Mucosa of rectum (tissue), 2 donors: ENCODE measurements around the gene TPSAB1.
"Not testable (repeated sequence)": the region's sequence is repeated elsewhere in the genome, so short reads cannot be mapped to it uniquely, and the experiment has no call there.

Experiments used
- H3K27ac ChIP-seq, 2 donors: one replicate each; pipeline ENCODE4 v1.7.0; 2013; ENCODE audit warnings: inconsistent platforms in 2 of 2, low read depth in 2 of 2, low read length in 2 of 2
- H3K27me3 ChIP-seq, 2 donors: one replicate each; pipeline ENCODE4 v1.7.0; 2013; ENCODE audit warnings: low read length in 2 of 2; ENCODE audit not compliant: control insufficient read depth in 2 of 2, insufficient read depth in 2 of 2
- H3K36me3 ChIP-seq, 2 donors: one replicate each; pipeline ENCODE4 v1.7.0; 2013; ENCODE audit warnings: low read length in 2 of 2; ENCODE audit not compliant: control insufficient read depth in 2 of 2, insufficient read depth in 2 of 2
- H3K4me1 ChIP-seq, 2 donors: one replicate each; pipeline ENCODE4 v1.7.0; 2013; ENCODE audit warnings: low read length in 2 of 2, mild to moderate bottlenecking in 1 of 2; ENCODE audit not compliant: control insufficient read depth in 2 of 2, insufficient read depth in 2 of 2
- H3K4me3 ChIP-seq, 2 donors: one replicate each; pipeline ENCODE4 v1.7.0; 2013; ENCODE audit warnings: low read length in 2 of 2
- H3K9ac ChIP-seq, 2 donors: one replicate each; pipeline ENCODE4 v1.7.0; 2013; ENCODE audit warnings: low read length in 2 of 2, low read depth in 1 of 2, mild to moderate bottlenecking in 1 of 2
- H3K9me3 ChIP-seq, 2 donors: one replicate each; pipeline ENCODE4 v1.7.0; 2013; ENCODE audit warnings: low read length in 2 of 2; ENCODE audit not compliant: control insufficient read depth in 2 of 2
- donor health status: healthy.
- donor health status: Normal muscosa, but diverticular disease.

TPSAB1 gene

GRCh38 chr16:1223355-1224214 lies 16.9 kb upstream of the TPSAB1 start:
- Histone ChIP-seq H3K36me3 (peaks cover 0 to 4% of the 10 kb centered on the region in 2 donors), H3K9ac (no peak overlapping the region), H3K4me3 (no peak overlapping the region), H3K4me1 (no peaks in the 10 kb centered on the region), H3K27ac (peak overlapping the region in 1 of 2 donors; percentile 75), H3K9me3 (no peaks in the 10 kb centered on the region), H3K27me3 (no peaks in the 10 kb centered on the region)

- H3K4me1 ChIP-seq: no peaks in the 10 kb centered on the region
- H3K27ac ChIP-seq: peak overlapping the region; percentile 63 to 75
- H3K27me3 ChIP-seq: no peaks in the 10 kb centered on the region
- H3K9ac ChIP-seq: no peak overlapping the region
- H3K4me3 ChIP-seq: peak overlapping the region in 1 of 2 donors; percentile 48
- peaks cover 0 to 4% of the 10 kb centered on the region in 2 donors for H3K36me3 ChIP-seq
- H3K9me3 ChIP-seq: no peaks in the 10 kb centered on the region
Measured at GRCh38 chr16:1224558-1224957, 15.9 kb upstream of the TPSAB1 start.

GRCh38 chr16:1225051-1225451 lies 15.5 kb upstream of the TPSAB1 start, which contains the start of gene TPSG1:
Gene TPSG1 (minus strand): TSS chr16:1225268. CDS start chr16:1225252, 16 bp downstream.
- Histone ChIP-seq H3K4me1 (no peaks in the 10 kb centered on the region), H3K36me3 (peaks cover 0 to 4% of the 10 kb centered on the region in 2 donors), H3K27me3 (no peaks in the 10 kb centered on the region), H3K9ac (peak within 1 kb of the TSS in 1 of 2 donors; percentile 1), H3K27ac (peak within 1 kb of the TSS; percentile 63 to 75), H3K9me3 (no peaks in the 10 kb centered on the region), H3K4me3 (peak within 1 kb of the TSS in 1 of 2 donors; percentile 48)

GRCh38 chr16:1225728-1226311 lies 14.7 kb upstream of the TPSAB1 start:
- not testable (repeated sequence) for H3K27me3 ChIP-seq, H3K36me3 ChIP-seq, H3K4me1 ChIP-seq, H3K9me3 ChIP-seq
- Histone ChIP-seq H3K9ac (peak overlapping the region in 1 of 2 donors; percentile 1), H3K4me3 (peak overlapping the region in 1 of 2 donors; percentile 48), H3K27ac (peak overlapping the region in 1 of 2 donors; percentile 51)

- H3K9ac ChIP-seq, H3K27ac ChIP-seq, H3K36me3 ChIP-seq, H3K4me3 ChIP-seq, H3K4me1 ChIP-seq, H3K9me3 ChIP-seq, H3K27me3 ChIP-seq: not testable (repeated sequence)
Measured at GRCh38 chr16:1226692-1227091, 13.8 kb upstream of the TPSAB1 start.

GRCh38 chr16:1228227-1228626 lies 12.3 kb upstream of the TPSAB1 start:
- not testable (repeated sequence) for H3K4me3 ChIP-seq, H3K4me1 ChIP-seq, H3K36me3 ChIP-seq, H3K27ac ChIP-seq, H3K27me3 ChIP-seq, H3K9me3 ChIP-seq, H3K9ac ChIP-seq

- not testable (repeated sequence) for H3K36me3 ChIP-seq, H3K27ac ChIP-seq, H3K4me1 ChIP-seq, H3K4me3 ChIP-seq, H3K9me3 ChIP-seq, H3K27me3 ChIP-seq, H3K9ac ChIP-seq
Measured at GRCh38 chr16:1229476-1229875, 11.0 kb upstream of the TPSAB1 start.

- H3K27me3 ChIP-seq, H3K9me3 ChIP-seq, H3K4me1 ChIP-seq, H3K27ac ChIP-seq, H3K9ac ChIP-seq, H3K36me3 ChIP-seq, H3K4me3 ChIP-seq: not testable (repeated sequence)
Measured at GRCh38 chr16:1230084-1230470, 10.4 kb upstream of the TPSAB1 start, which contains the start of gene TPSB2. Gene TPSB2 (minus strand): TSS chr16:1230184. CDS start chr16:1229951, 233 bp downstream.

- not testable (repeated sequence) for H3K36me3 ChIP-seq, H3K9ac ChIP-seq, H3K4me3 ChIP-seq, H3K27ac ChIP-seq, H3K9me3 ChIP-seq, H3K27me3 ChIP-seq, H3K4me1 ChIP-seq
Measured at GRCh38 chr16:1230471-1231212, 9.9 kb upstream of the TPSAB1 start.

GRCh38 chr16:1231301-1231700 lies 9.2 kb upstream of the TPSAB1 start:
- not testable (repeated sequence) for H3K36me3 ChIP-seq, H3K9ac ChIP-seq, H3K27me3 ChIP-seq

More at GRCh38 chr16:1231301-1231700, 9.2 kb upstream of the TPSAB1 start:
- not testable (repeated sequence) for H3K9me3 ChIP-seq, H3K4me1 ChIP-seq, H3K4me3 ChIP-seq, H3K27ac ChIP-seq
